Upper lobe of left lung (tissue), 6 donors: ENCODE results near the gene RBM28. TPM values are rescaled to one million over a fixed set of nuclear protein-coding genes. Genes with fewer than 3 reads are reported as not detected.

Experiments
- ATAC-seq, 2 donors: fragments of 200-7000 bp; cut with Tn5 transposase; one replicate each; pipeline ENCODE4 v1.9.1; 2022; ENCODE audit warnings: mild to moderate bottlenecking in 2 of 2, moderate library complexity in 2 of 2; ENCODE audit not compliant: low FRiP score in 2 of 2
- DNase-seq, 2 donors: peaks; one replicate each; pipeline ENCODE4 v3.0.0-alpha.2; 2019 to 2020
- H3K27ac ChIP-seq, 4 donors: fragments of 200-600 bp; sonication (generic); one replicate each; pipeline ENCODE4 v1.5.1; 2016 to 2019
- H3K27me3 ChIP-seq, 4 donors: fragments of 200-600 bp; sonication (generic); one replicate each; pipeline ENCODE4 v1.5.1; 2017 to 2019
- H3K36me3 ChIP-seq, 4 donors: fragments of 200-600 bp; sonication (generic); one replicate each; pipeline ENCODE4 v1.5.1; 2016 to 2019
- H3K4me1 ChIP-seq, 4 donors: fragments of 200-600 bp; sonication (generic); one replicate each; pipeline ENCODE4 v1.5.1; 2018 to 2019
- H3K4me3 ChIP-seq, 4 donors: fragments of 200-600 bp; sonication (generic); one replicate each; pipeline ENCODE4 v1.5.1; 2017 to 2019; ENCODE audit warnings: mild to moderate bottlenecking in 2 of 4, moderate library complexity in 1 of 4
- H3K9me3 ChIP-seq, 4 donors: fragments of 200-600 bp; sonication (generic); one replicate each; pipeline ENCODE4 v1.5.1; 2018 to 2019
- EP300 ChIP-seq, 4 donors: sonication (generic); formaldehyde crosslinking; IDR thresholded peaks; one replicate each; pipeline ENCODE4 v1.5.1; 2017; ENCODE audit warnings: antibody characterized with exemption in 4 of 4, control low read depth in 2 of 4
- POLR2A ChIP-seq, 4 donors: fragments of 450-650 bp; IDR thresholded peaks; one replicate each; pipeline ENCODE4 v1.5.1; 2016 to 2017; ENCODE audit warnings: antibody characterized with exemption in 4 of 4, mild to moderate bottlenecking in 2 of 4
- POLR2AphosphoS5 ChIP-seq, 2 donors: sonication (generic); formaldehyde crosslinking; IDR thresholded peaks; one replicate each; pipeline ENCODE4 v1.5.1; 2017; ENCODE audit warnings: antibody characterized with exemption in 2 of 2
- WGBS, 2 donors: methylation state at CpG; one replicate each; pipeline ENCODE4 v1.1.5; 2017 to 2018; 5-methylcytosine and 5-hydroxymethylcytosine counted together
- total RNA-seq, 6 donors: library from RNA; depleted of rRNA in 4 of 6; stranded (reverse); fragments of >200 nt in 4 of 6; gene quantifications; one replicate each; pipeline versions ENCODE4 v1.1.0 to v1.2.1, GENCODE V29; 2016 to 2021
- TF ChIP-seq, protein P1 (sequence below), 6 experiments: fragments of 450-650 bp in 4 of 6; fragments of 200-600 bp in 2 of 6; sonication (generic) in 2 of 6; IDR thresholded peaks; one replicate each; pipeline ENCODE4 v1.5.1; 2016 to 2019; ENCODE audit warnings: antibody characterized with exemption in 6 of 6
- donor health status: DM: no; HTN: no; CAD: no; lungs with moderate emphysema.
- donor health status: DM: no; HTN: yes; CAD: no; lungs with severe emphysema.

The RBM28 gene
- total RNA-seq, 6 donors from 2014 or later, result 20.1 to 108 (median 29.4) TPM

DNA sequence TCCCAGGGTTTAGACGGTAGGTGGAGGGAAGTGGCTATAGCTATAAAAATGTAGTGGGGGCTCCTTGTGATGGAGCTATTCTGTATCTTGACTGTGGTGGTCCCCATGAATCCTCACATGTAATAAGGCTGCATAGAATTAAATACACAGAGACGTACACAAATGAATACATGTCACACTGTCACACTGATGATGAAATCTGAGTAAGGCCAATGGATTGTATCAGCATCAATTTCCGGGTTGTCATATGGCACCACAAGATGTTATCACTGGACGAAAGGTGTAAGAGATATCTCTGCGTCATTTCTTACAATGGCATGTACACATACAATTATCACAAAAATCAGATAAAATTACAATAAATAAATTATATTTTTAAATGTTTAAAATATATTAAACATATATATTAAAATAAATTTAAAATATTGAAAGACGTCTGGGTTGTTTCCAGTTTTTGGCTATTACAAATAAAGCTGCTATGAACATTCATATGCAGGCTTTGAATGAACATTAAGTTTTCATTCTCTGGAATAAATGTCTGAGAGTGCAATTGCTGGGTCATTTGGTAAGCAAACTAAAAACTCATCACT is 64.5 kb downstream of the RBM28 start:
- Histone ChIP-seq H3K27me3 (no peaks in the 10 kb centered on the region), H3K27ac (no peak overlapping the region), H3K4me1 (no peaks in the 10 kb centered on the region), H3K9me3 (peaks cover 6 to 17% (median 11%) of the 10 kb centered on the region in 4 donors), H3K36me3 (peaks cover 0 to 3% (median 0%) of the 10 kb centered on the region in 4 donors), H3K4me3 (no peak overlapping the region)
- DNase-seq (no peak), ATAC-seq (no peak)
- 86 to 96% methylated on average over 6 of the region's 6 CpGs for WGBS, 2 donors
- TF ChIP-seq EP300 (IDR thresholded peaks at IDR 0.05), result no peak
- TF ChIP-seq POLR2AphosphoS5 (IDR thresholded peaks at IDR 0.05), result no peak
- no peak for TF ChIP-seq POLR2A (IDR thresholded peaks at IDR 0.05)
- TF ChIP-seq, protein P1, sequence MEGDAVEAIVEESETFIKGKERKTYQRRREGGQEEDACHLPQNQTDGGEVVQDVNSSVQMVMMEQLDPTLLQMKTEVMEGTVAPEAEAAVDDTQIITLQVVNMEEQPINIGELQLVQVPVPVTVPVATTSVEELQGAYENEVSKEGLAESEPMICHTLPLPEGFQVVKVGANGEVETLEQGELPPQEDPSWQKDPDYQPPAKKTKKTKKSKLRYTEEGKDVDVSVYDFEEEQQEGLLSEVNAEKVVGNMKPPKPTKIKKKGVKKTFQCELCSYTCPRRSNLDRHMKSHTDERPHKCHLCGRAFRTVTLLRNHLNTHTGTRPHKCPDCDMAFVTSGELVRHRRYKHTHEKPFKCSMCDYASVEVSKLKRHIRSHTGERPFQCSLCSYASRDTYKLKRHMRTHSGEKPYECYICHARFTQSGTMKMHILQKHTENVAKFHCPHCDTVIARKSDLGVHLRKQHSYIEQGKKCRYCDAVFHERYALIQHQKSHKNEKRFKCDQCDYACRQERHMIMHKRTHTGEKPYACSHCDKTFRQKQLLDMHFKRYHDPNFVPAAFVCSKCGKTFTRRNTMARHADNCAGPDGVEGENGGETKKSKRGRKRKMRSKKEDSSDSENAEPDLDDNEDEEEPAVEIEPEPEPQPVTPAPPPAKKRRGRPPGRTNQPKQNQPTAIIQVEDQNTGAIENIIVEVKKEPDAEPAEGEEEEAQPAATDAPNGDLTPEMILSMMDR (IDR thresholded peaks at IDR 0.05), result no peak

DNA sequence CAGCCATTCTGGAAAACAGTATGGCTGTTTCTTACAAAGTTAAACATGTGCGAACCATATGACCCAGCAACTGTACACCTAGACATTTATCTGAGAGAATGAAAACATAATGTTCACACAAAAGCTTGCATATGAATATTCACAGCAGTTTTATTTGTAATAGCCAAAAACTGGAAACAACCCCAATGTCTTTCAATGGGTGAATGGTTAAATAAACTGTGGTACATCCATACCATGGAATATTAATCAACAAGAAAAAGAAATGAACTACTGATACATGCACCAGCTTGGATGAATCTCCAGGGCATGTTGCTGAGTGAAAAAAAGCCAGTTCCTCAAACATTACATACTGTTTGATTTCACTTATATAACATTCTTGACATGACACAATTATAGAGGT is 65.3 kb downstream of the RBM28 start:
- no peaks in the 10 kb centered on the region for H3K27me3 ChIP-seq
- DNase-seq (no peak), ATAC-seq (no peak)
- no peaks in the 10 kb centered on the region for H3K4me1 ChIP-seq
- no peak for TF ChIP-seq POLR2AphosphoS5 (IDR thresholded peaks at IDR 0.05)
- TF ChIP-seq, protein P1 (IDR thresholded peaks at IDR 0.05), result no peak
- WGBS, 2 donors, result 91 to 100% methylated on average over 1 of the region's 1 CpG
- H3K9me3 ChIP-seq, result peaks cover 6 to 17% (median 11%) of the 10 kb centered on the region in 4 donors
- H3K36me3 ChIP-seq, result peaks cover 0 to 3% (median 0%) of the 10 kb centered on the region in 4 donors
- no peak overlapping the region for H3K4me3 ChIP-seq
- H3K27ac ChIP-seq, result no peak overlapping the region

DNA sequence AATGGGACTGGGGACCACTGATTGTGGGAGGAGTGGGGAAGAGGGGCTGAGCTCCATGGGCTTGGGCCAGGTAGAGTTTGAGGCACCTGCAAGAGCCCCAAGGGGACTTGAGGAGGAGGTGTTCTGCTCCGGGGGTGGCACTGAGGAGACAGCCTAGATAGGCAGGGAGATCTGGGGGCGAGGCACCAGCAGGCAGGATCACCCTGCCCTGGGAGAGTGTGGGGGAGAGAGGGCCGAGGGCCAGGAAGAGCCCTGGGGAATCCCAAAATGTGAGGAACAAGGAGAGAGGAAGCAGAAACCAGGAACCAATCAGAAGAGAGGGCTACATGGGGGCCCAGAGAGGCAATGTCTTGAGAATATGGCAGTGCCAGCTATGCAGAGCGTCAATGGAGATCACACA is 68.0 kb downstream of the RBM28 start:
- WGBS, 2 donors, result 78 to 83% methylated on average over 4 of the region's 4 CpGs
- DNase-seq (no peak), ATAC-seq (no peak)
- H3K36me3 ChIP-seq, result no peaks in the 10 kb centered on the region
- peaks cover 7 to 15% (median 15%) of the 10 kb centered on the region in 4 donors for H3K4me1 ChIP-seq
- no peak for TF ChIP-seq POLR2A (IDR thresholded peaks at IDR 0.05)
- TF ChIP-seq, protein P1 (IDR thresholded peaks at IDR 0.05), result no peak
- no peak for TF ChIP-seq POLR2AphosphoS5 (IDR thresholded peaks at IDR 0.05)
- no peak for TF ChIP-seq EP300 (IDR thresholded peaks at IDR 0.05)
- H3K9me3 ChIP-seq, result peaks cover 6 to 13% (median 9%) of the 10 kb centered on the region in 4 donors
- no peak overlapping the region for H3K27ac ChIP-seq
- H3K27me3 ChIP-seq, result peaks cover 0 to 16% (median 5%) of the 10 kb centered on the region in 4 donors
- no peak overlapping the region for H3K4me3 ChIP-seq

DNA sequence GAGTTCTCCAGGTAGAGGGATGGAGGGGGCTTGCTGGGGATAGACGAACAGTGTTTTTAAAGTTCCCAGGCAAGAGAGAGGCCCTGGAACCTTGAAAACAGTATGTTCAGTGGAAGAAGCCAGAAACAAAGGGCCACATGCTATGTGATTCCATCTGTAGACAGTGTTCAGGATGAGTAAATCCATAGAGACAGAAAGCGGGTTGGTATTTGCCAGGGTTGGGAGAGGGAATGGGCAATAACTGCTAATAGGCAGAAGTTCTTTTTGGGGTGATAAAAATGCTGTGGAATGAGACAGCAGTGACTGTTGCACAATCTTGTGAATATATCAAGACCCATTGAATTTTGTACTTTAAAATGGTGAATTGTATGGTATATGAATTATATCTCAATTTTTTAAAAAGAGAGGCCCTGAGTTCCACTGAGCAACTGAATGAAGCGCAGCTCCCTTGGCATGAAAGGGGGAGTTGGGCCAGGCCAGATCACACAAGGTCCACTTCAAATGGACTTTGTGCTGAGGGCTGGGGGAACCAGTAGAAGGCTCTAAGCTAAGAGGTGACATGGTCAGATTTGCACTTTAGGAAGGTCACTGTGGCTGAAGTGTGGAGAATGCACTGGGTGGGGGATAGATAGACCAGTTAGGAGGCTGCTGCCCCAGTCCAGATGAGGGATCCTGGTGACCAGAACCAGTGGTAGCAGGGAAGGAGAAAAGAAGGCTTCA is 68.7 kb downstream of the RBM28 start:
- Histone ChIP-seq H3K4me1 (peaks cover 7 to 17% (median 15%) of the 10 kb centered on the region in 4 donors), H3K36me3 (no peaks in the 10 kb centered on the region), H3K4me3 (no peak overlapping the region), H3K27ac (no peak overlapping the region), H3K9me3 (peaks cover 2 to 8% (median 5%) of the 10 kb centered on the region in 4 donors), H3K27me3 (peaks cover 0 to 19% (median 6%) of the 10 kb centered on the region in 4 donors)
- ATAC-seq (no peak), DNase-seq (no peak)
- WGBS, 2 donors, result 45 to 66% methylated on average over 3 of the region's 3 CpGs
- TF ChIP-seq POLR2AphosphoS5 (IDR thresholded peaks at IDR 0.05) (no peak), EP300 (IDR thresholded peaks at IDR 0.05) (no peak), POLR2A (IDR thresholded peaks at IDR 0.05) (no peak)
- TF ChIP-seq, protein P1 (IDR thresholded peaks at IDR 0.05), result no peak
